Peyer's patch (tissue), 4 donors: ENCODE results near the gene PIEZO1.

Experiments used
- POLR2A ChIP-seq, 2 donors: fragments of 450-650 bp; IDR thresholded peaks; one replicate each; pipeline ENCODE4 v1.5.1; 2017; ENCODE audit warnings: antibody characterized with exemption in 2 of 2, mild to moderate bottlenecking in 2 of 2, moderate library complexity in 2 of 2
- TF ChIP-seq, protein P1 (sequence below), 6 experiments: fragments of 450-650 bp in 4 of 6; fragments of 200-600 bp in 2 of 6; sonication (generic) in 1 of 6; IDR thresholded peaks; one replicate each; pipeline ENCODE4 v1.5.1; 2017 to 2019; ENCODE audit warnings: antibody characterized with exemption in 6 of 6, mild to moderate bottlenecking in 3 of 6, moderate library complexity in 1 of 6

DNA sequence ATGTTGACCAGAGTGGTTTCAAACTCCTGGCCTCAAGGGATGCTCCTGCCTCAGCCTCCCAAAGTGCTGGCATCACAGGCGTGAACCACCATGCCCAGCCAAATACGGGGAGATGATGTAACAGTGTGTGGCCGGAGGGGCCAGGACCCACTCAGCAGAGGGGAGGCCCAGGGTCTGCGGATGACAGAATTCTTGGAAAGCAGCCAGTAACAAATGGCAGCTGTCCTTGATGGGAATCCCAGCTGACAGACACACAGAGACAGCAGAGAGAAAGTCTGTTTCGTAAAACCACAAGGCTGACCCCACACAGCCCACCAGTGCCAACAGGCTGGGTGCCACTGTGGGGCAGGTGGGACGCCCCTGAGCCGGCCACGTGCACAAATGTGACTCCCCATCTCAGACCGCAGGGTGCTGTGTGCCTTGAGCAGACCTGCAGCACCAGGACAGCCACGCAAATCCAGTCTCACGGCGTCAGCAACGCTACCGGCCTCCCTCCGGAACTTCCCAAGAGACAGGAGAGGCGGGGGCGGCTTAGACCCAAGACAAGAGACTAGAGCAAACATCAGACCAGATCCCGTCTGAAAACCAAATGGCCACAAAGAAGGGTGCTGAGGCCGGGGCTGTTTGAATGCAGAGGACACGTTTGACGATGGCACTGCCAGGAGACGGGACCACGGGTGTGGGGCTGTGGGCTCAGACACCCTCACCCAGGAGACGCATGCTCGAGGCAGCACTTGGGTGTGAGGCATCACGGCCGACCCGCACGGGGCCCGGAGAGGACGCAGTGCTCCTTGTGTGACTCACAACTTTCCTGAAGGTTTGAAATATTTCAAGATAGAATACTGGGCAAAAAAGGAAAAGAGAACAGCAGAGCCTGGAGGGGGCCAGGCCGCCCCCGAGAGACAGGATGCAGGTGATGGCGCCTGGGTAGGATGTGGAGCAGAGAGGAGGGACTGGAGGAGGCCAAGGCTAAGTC lies 54.1 kb downstream of the PIEZO1 start:
- TF ChIP-seq, protein P1, sequence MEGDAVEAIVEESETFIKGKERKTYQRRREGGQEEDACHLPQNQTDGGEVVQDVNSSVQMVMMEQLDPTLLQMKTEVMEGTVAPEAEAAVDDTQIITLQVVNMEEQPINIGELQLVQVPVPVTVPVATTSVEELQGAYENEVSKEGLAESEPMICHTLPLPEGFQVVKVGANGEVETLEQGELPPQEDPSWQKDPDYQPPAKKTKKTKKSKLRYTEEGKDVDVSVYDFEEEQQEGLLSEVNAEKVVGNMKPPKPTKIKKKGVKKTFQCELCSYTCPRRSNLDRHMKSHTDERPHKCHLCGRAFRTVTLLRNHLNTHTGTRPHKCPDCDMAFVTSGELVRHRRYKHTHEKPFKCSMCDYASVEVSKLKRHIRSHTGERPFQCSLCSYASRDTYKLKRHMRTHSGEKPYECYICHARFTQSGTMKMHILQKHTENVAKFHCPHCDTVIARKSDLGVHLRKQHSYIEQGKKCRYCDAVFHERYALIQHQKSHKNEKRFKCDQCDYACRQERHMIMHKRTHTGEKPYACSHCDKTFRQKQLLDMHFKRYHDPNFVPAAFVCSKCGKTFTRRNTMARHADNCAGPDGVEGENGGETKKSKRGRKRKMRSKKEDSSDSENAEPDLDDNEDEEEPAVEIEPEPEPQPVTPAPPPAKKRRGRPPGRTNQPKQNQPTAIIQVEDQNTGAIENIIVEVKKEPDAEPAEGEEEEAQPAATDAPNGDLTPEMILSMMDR (IDR thresholded peaks at IDR 0.05): no peak
- TF ChIP-seq POLR2A (IDR thresholded peaks at IDR 0.05): no peak
